Neural cell (in vitro differentiated cells): Measurements from ENCODE around the gene PCDHGA12. TPM values are rescaled to one million over a fixed set of nuclear protein-coding genes. Genes with fewer than 3 reads are reported as not detected.

Experiments used
- H2AFZ ChIP-seq: fragments of 200-600, 300-800 bp; sonication (generic), shearing (Covaris generic); 2 replicates; pipeline ENCODE4 v1.6.0; 2014; ENCODE audit warnings: low read depth, mild to moderate bottlenecking, antibody characterized with exemption, low read length, moderate library complexity
- H3F3A ChIP-seq: fragments of 200-600 bp; shearing (Covaris generic); 2 replicates; pipeline ENCODE4 v1.6.1; 2016; ENCODE audit warnings: mild to moderate bottlenecking, moderate library complexity, mixed read lengths, antibody characterized with exemption, low read length; ENCODE audit not compliant: insufficient read depth, poor library complexity, severe bottlenecking
- H3K27ac ChIP-seq: fragments of 200-600, 300-800 bp; sonication (generic), shearing (Covaris generic); 2 replicates; pipeline ENCODE4 v1.5.1; 2014; ENCODE audit warnings: mild to moderate bottlenecking, low read length, moderate library complexity
- H3K27me3 ChIP-seq: fragments of 300-800, 200-600 bp; sonication (generic), shearing (Covaris generic); 2 replicates; pipeline ENCODE4 v1.6.0; 2014; ENCODE audit warnings: mild to moderate bottlenecking, low read depth, low read length, moderate library complexity; ENCODE audit not compliant: insufficient read depth
- H3K36me3 ChIP-seq: fragments of 300-800, 200-600 bp; sonication (generic), shearing (Covaris generic); 2 replicates; pipeline ENCODE4 v1.5.1; 2014; ENCODE audit warnings: mild to moderate bottlenecking, antibody characterized with exemption, low read length, moderate library complexity; ENCODE audit not compliant: insufficient read depth
- H3K4me2 ChIP-seq: fragments of 300-800, 200-600 bp; sonication (generic), shearing (Covaris generic); 2 replicates; pipeline ENCODE4 v1.6.0; 2014; ENCODE audit warnings: mild to moderate bottlenecking, low read length
- H3K4me3 ChIP-seq: fragments of 300-800, 200-600 bp; sonication (generic), shearing (Covaris generic); 2 replicates; pipeline ENCODE4 v1.5.1; 2014; ENCODE audit warnings: mild to moderate bottlenecking, low read length, moderate library complexity
- H3K79me2 ChIP-seq: fragments of 200-600 bp; shearing (Covaris generic); replicated peaks from 2 replicates; pipeline ENCODE4 v1.6.0; 2014; ENCODE audit warnings: mild to moderate bottlenecking, low read length, moderate library complexity; ENCODE audit not compliant: insufficient read depth
- H3K9ac ChIP-seq: fragments of 300-800, 200-600 bp; sonication (generic), shearing (Covaris generic); 2 replicates; pipeline ENCODE4 v1.6.1; 2016; ENCODE audit warnings: mild to moderate bottlenecking, low read length, mixed read lengths
- H3K9me2 ChIP-seq: fragments of 200-600 bp; shearing (Covaris generic); 2 replicates; pipeline ENCODE4 v1.6.1; 2016; ENCODE audit warnings: mild to moderate bottlenecking, low read length, mixed read lengths; ENCODE audit not compliant: insufficient read depth
- H3K9me3 ChIP-seq: fragments of 200-600, 300-800 bp; sonication (generic), shearing (Covaris generic); 2 replicates; pipeline ENCODE4 v1.6.1; 2016; ENCODE audit warnings: mild to moderate bottlenecking, mixed run types, low read length, moderate library complexity, mixed read lengths
- H4K20me1 ChIP-seq: fragments of 200-600 bp; shearing (Covaris generic); 2 replicates; pipeline ENCODE4 v1.6.1; 2016; ENCODE audit warnings: mild to moderate bottlenecking, mixed run types; ENCODE audit not compliant: insufficient read depth
- CTCF ChIP-seq: fragments of 450-650 bp; IDR thresholded peaks from 2 replicates; pipeline ENCODE4 v1.5.1; 2014; ENCODE audit warnings: antibody characterized with exemption, mild to moderate bottlenecking, moderate library complexity; ENCODE audit not compliant: poor library complexity, severe bottlenecking
- EP300 ChIP-seq: fragments of 450-650 bp; conservative IDR thresholded peaks from 2 replicates; pipeline ENCODE4 v1.6.1; 2014; ENCODE audit warnings: antibody characterized with exemption, mild to moderate bottlenecking, moderate library complexity; ENCODE audit not compliant: poor library complexity, severe bottlenecking
- EZH2 ChIP-seq: fragments of 200-600, 300-800 bp; shearing (Covaris generic), sonication (generic); IDR thresholded peaks from 2 replicates; pipeline ENCODE4 v1.6.1; 2014; ENCODE audit warnings: antibody characterized with exemption, low read length, borderline replicate concordance, mild to moderate bottlenecking; ENCODE audit not compliant: insufficient read depth, poor library complexity, severe bottlenecking
- MXI1 ChIP-seq: fragments of 450-650 bp; conservative IDR thresholded peaks from 2 replicates; pipeline ENCODE4 v1.6.1; 2014; ENCODE audit warnings: antibody characterized with exemption, mild to moderate bottlenecking; ENCODE audit not compliant: poor library complexity, severe bottlenecking
- POLR2AphosphoS5 ChIP-seq: IDR thresholded peaks from 2 replicates; pipeline ENCODE4 v1.6.1; 2012
- RAD21 ChIP-seq: fragments of 450-650 bp; conservative IDR thresholded peaks from 2 replicates; pipeline ENCODE4 v1.6.1; 2014; ENCODE audit warnings: antibody characterized with exemption, mild to moderate bottlenecking, moderate library complexity
- REST ChIP-seq: IDR thresholded peaks from 2 replicates; pipeline ENCODE4 v1.6.1; 2012; ENCODE audit warnings: borderline replicate concordance
- SMC3 ChIP-seq: fragments of 450-650 bp; conservative IDR thresholded peaks from 2 replicates; pipeline ENCODE4 v1.6.1; 2014; ENCODE audit warnings: antibody characterized with exemption, mild to moderate bottlenecking, moderate library complexity; ENCODE audit not compliant: poor library complexity
- TAF1 ChIP-seq: IDR thresholded peaks from 2 replicates; pipeline ENCODE4 v1.6.1; 2012; ENCODE audit warnings: low read depth
- polyA plus RNA-seq: library from polyadenylated mRNA; depleted of rRNA; stranded (reverse); fragments of >200 nt; gene quantifications from 2 replicates; pipeline ENCODE4 v1.2.3, GENCODE V29; 2014

PCDHGA12 gene
- polyA plus RNA-seq, 1 donor from 2014 or later, result 0.11 TPM

- Histone ChIP-seq H3K4me3 (no peak overlapping the region), H3K9me2 (no peaks in the 10 kb centered on the region), H4K20me1 (no peaks in the 10 kb centered on the region), H3K9me3 (peaks cover 22% of the 10 kb centered on the region), H3K27ac (no peak overlapping the region), H3K79me2 (no peaks in the 10 kb centered on the region), H3K36me3 (no peaks in the 10 kb centered on the region), H2AFZ (no peak overlapping the region), H3K4me2 (no peak overlapping the region), H3K27me3 (no peaks in the 10 kb centered on the region), H3F3A (no peaks in the 10 kb centered on the region), H3K9ac (no peak overlapping the region)
- no peak for TF ChIP-seq REST
- no peak for TF ChIP-seq EZH2
- TF ChIP-seq POLR2AphosphoS5, result no peak
- no peak for TF ChIP-seq MXI1
- TF ChIP-seq CTCF, result no peak
- no peak for TF ChIP-seq SMC3
- TF ChIP-seq RAD21, result no peak
- TF ChIP-seq TAF1, result no peak
- no peak for TF ChIP-seq EP300
Measured at GRCh38 chr5:141383345-141383744, 47.0 kb upstream of the PCDHGA12 start.

GRCh38 chr5:141384471-141385267, 45.6 kb upstream of the PCDHGA12 start:
- Histone ChIP-seq H4K20me1 (no peaks in the 10 kb centered on the region), H2AFZ (no peak overlapping the region), H3K4me2 (no peak overlapping the region), H3K4me3 (no peak overlapping the region), H3K27ac (no peak overlapping the region), H3K9me3 (peaks cover 31% of the 10 kb centered on the region), H3K36me3 (no peaks in the 10 kb centered on the region), H3F3A (no peaks in the 10 kb centered on the region), H3K27me3 (no peaks in the 10 kb centered on the region), H3K79me2 (no peaks in the 10 kb centered on the region), H3K9me2 (no peaks in the 10 kb centered on the region), H3K9ac (no peak overlapping the region)
- no peak for TF ChIP-seq TAF1
- TF ChIP-seq EZH2, result no peak
- TF ChIP-seq CTCF, result no peak
- no peak for TF ChIP-seq REST
- TF ChIP-seq EP300, result no peak
- no peak for TF ChIP-seq RAD21
- no peak for TF ChIP-seq MXI1
- TF ChIP-seq SMC3, result no peak
- no peak for TF ChIP-seq POLR2AphosphoS5
